NT2/D1 (cell line): ENCODE data around the gene ELP2.
A peak's percentile ranks its signal among the peaks of the same experiment; 100 is the strongest.

Experiments
- DNase-seq: peaks from one replicate; pipeline ENCODE4 v3.0.0-alpha.2; 2011; ENCODE audit warnings: low read depth, low spot score
- H3K27me3 ChIP-seq: 2 replicates; pipeline ENCODE4 v1.6.0; 2011; ENCODE audit warnings: mild to moderate bottlenecking; ENCODE audit not compliant: insufficient read length, insufficient read depth
- H3K36me3 ChIP-seq: 2 replicates; pipeline ENCODE4 v1.6.1; 2011; ENCODE audit warnings: mild to moderate bottlenecking, low read length, mixed read lengths; ENCODE audit not compliant: insufficient read depth, insufficient read length
- H3K4me1 ChIP-seq: 2 replicates; pipeline ENCODE4 v1.5.1; 2011; ENCODE audit not compliant: insufficient read depth, insufficient read length
- H3K4me3 ChIP-seq: 2 replicates; pipeline ENCODE4 v1.5.1; 2011; ENCODE audit warnings: low read depth; ENCODE audit not compliant: insufficient read length
- H3K9ac ChIP-seq: 2 replicates; pipeline ENCODE4 v1.6.0; 2011; ENCODE audit warnings: low read depth; ENCODE audit not compliant: insufficient read length
- H3K9me3 ChIP-seq: 2 replicates; pipeline ENCODE4 v1.5.1; 2011; ENCODE audit warnings: mild to moderate bottlenecking, low read length; ENCODE audit not compliant: insufficient read depth
- SUZ12 ChIP-seq: IDR thresholded peaks from 2 replicates; pipeline ENCODE4 v1.6.1; 2011; ENCODE audit not compliant: insufficient read length, insufficient read depth; ENCODE audit errors: extremely low read depth
- YY1 ChIP-seq: IDR thresholded peaks from 2 replicates; pipeline ENCODE4 v1.6.1; 2011; ENCODE audit not compliant: insufficient read length, insufficient read depth
- ZNF274 ChIP-seq: IDR thresholded peaks from 2 replicates; pipeline ENCODE4 v1.6.1; 2011; ENCODE audit warnings: mild to moderate bottlenecking, low read depth, low read length

The ELP2 gene

GRCh38 chr18:36186461-36187192 is 56.9 kb downstream of the ELP2 start:
- DNase-seq: no peak
- H3K27me3 ChIP-seq: peaks cover 36% of the 10 kb centered on the region
- H3K4me1 ChIP-seq: peaks cover 3% of the 10 kb centered on the region
- TF ChIP-seq ZNF274: no peak
- no peak for TF ChIP-seq SUZ12
- no peak for TF ChIP-seq YY1
- peak overlapping the region; percentile 63 for H3K4me3 ChIP-seq
- H3K36me3 ChIP-seq: no peaks in the 10 kb centered on the region
- H3K9me3 ChIP-seq: no peaks in the 10 kb centered on the region
- no peak overlapping the region for H3K9ac ChIP-seq

- no peaks in the 10 kb centered on the region for H3K9me3 ChIP-seq
- H3K27me3 ChIP-seq: peaks cover 36% of the 10 kb centered on the region
- peak; percentile 27 for DNase-seq
- H3K4me1 ChIP-seq: peaks cover 3% of the 10 kb centered on the region
- peak within 1 kb of the TSS; percentile 63 for H3K4me3 ChIP-seq
- H3K36me3 ChIP-seq: no peaks in the 10 kb centered on the region
- no peak for TF ChIP-seq YY1
- TF ChIP-seq SUZ12: no peak
- TF ChIP-seq ZNF274: no peak
- peak within 1 kb of the TSS; percentile 85 for H3K9ac ChIP-seq
Observed at GRCh38 chr18:36187193-36187825, 57.6 kb downstream of the ELP2 start, which contains the start of gene MOCOS. Gene MOCOS (plus strand): TSS chr18:36187497. CDS start chr18:36187540, 43 bp downstream.

- Histone ChIP-seq H3K9me3 (no peaks in the 10 kb centered on the region), H3K9ac (peak overlapping the region; percentile 85), H3K4me3 (peak overlapping the region; percentile 63), H3K27me3 (peaks cover 36% of the 10 kb centered on the region), H3K4me1 (peaks cover 3% of the 10 kb centered on the region), H3K36me3 (no peaks in the 10 kb centered on the region)
- DNase-seq: no peak
- TF ChIP-seq YY1: no peak
- TF ChIP-seq ZNF274: no peak
- no peak for TF ChIP-seq SUZ12
Observed at GRCh38 chr18:36187826-36188721, 58.4 kb downstream of the ELP2 start.

GRCh38 chr18:36188916-36189315 is 59.2 kb downstream of the ELP2 start:
- no peaks in the 10 kb centered on the region for H3K36me3 ChIP-seq
- no peak overlapping the region for H3K4me3 ChIP-seq
- no peak overlapping the region for H3K9ac ChIP-seq
- no peak for TF ChIP-seq SUZ12
- no peak for DNase-seq
- peaks cover 36% of the 10 kb centered on the region for H3K27me3 ChIP-seq
- H3K9me3 ChIP-seq: no peaks in the 10 kb centered on the region
- H3K4me1 ChIP-seq: peaks cover 3% of the 10 kb centered on the region

- TF ChIP-seq YY1: no peak
- no peak for TF ChIP-seq SUZ12
- no peak for TF ChIP-seq ZNF274
- Histone ChIP-seq H3K9ac (no peak overlapping the region), H3K4me3 (no peak overlapping the region), H3K9me3 (no peaks in the 10 kb centered on the region), H3K4me1 (peaks cover 3% of the 10 kb centered on the region), H3K36me3 (no peaks in the 10 kb centered on the region), H3K27me3 (peaks cover 36% of the 10 kb centered on the region)
- DNase-seq: no peak
Observed at GRCh38 chr18:36189486-36189885, 59.8 kb downstream of the ELP2 start.

- H3K27me3 ChIP-seq: peaks cover 24% of the 10 kb centered on the region
- no peaks in the 10 kb centered on the region for H3K9me3 ChIP-seq
- H3K9ac ChIP-seq: no peak overlapping the region
- H3K4me3 ChIP-seq: no peak overlapping the region
- DNase-seq: no peak
- H3K4me1 ChIP-seq: no peaks in the 10 kb centered on the region
- TF ChIP-seq ZNF274 (no peak), YY1 (no peak), SUZ12 (no peak)
- no peaks in the 10 kb centered on the region for H3K36me3 ChIP-seq
Observed at GRCh38 chr18:36191286-36191685, 61.6 kb downstream of the ELP2 start.

GRCh38 chr18:36191711-36192110 is 62.0 kb downstream of the ELP2 start:
- H3K4me3 ChIP-seq: no peak overlapping the region
- TF ChIP-seq YY1 (no peak), ZNF274 (no peak), SUZ12 (no peak)
- H3K9ac ChIP-seq: no peak overlapping the region
- H3K4me1 ChIP-seq: no peaks in the 10 kb centered on the region
- no peaks in the 10 kb centered on the region for H3K36me3 ChIP-seq
- H3K9me3 ChIP-seq: no peaks in the 10 kb centered on the region
- no peak for DNase-seq
- H3K27me3 ChIP-seq: peaks cover 19% of the 10 kb centered on the region
